Lung (tissue), 12 donors: ENCODE measurements around the gene LUZP1. TPM values are rescaled to one million over a fixed set of nuclear protein-coding genes. Genes with fewer than 3 reads are reported as not detected.

Experiments
- ATAC-seq: fragments of 200-7000 bp; cut with Tn5 transposase; one replicate; pipeline ENCODE4 v1.9.1; 2020; ENCODE audit warnings: moderate number of reproducible peaks; ENCODE audit not compliant: insufficient read depth, low FRiP score
- DNase-seq, 3 donors: peaks; one replicate each; pipeline ENCODE4 v3.0.0-alpha.2; 2013 to 2017
- H3K27ac ChIP-seq, 2 donors: one replicate each; pipeline ENCODE4 v1.5.1; 2013; ENCODE audit warnings: mild to moderate bottlenecking in 2 of 2, moderate library complexity in 2 of 2, control low read depth in 1 of 2, inconsistent platforms in 1 of 2, low read depth in 1 of 2, low read length in 1 of 2
- H3K27me3 ChIP-seq, 3 donors: one replicate each; pipeline ENCODE4 v1.5.1; 2013; ENCODE audit warnings: low read length in 2 of 3; ENCODE audit not compliant: control insufficient read depth in 3 of 3, insufficient read depth in 3 of 3
- H3K36me3 ChIP-seq, 4 donors: one replicate each; pipeline ENCODE4 v1.5.1; 2013; ENCODE audit warnings: low read length in 4 of 4, mild to moderate bottlenecking in 1 of 4, moderate library complexity in 1 of 4; ENCODE audit not compliant: control insufficient read depth in 4 of 4, insufficient read depth in 4 of 4
- H3K4me1 ChIP-seq, 5 donors: one replicate each; pipeline ENCODE4 v1.5.1; 2013; ENCODE audit warnings: low read length in 5 of 5, mild to moderate bottlenecking in 2 of 5, moderate library complexity in 1 of 5; ENCODE audit not compliant: control insufficient read depth in 5 of 5, insufficient read depth in 5 of 5
- H3K4me3 ChIP-seq: one replicate; pipeline ENCODE4 v1.5.1; 2013; ENCODE audit warnings: mild to moderate bottlenecking, control low read depth, moderate library complexity
- H3K9ac ChIP-seq, 2 donors: one replicate each; pipeline ENCODE4 v1.5.1; 2013; ENCODE audit warnings: low read length in 2 of 2, control low read depth in 1 of 2; ENCODE audit not compliant: insufficient read depth in 1 of 2
- H3K9me3 ChIP-seq, 4 donors: one replicate each; pipeline ENCODE4 v1.5.1; 2013; ENCODE audit warnings: low read length in 3 of 4, mild to moderate bottlenecking in 1 of 4, moderate library complexity in 1 of 4; ENCODE audit not compliant: control insufficient read depth in 4 of 4, insufficient read depth in 3 of 4
- WGBS, 2 donors: extraction: QIAGEN DNeasy Blood & Tissue Kit; methylation state at CpG; one replicate each; pipeline ENCODE4 v1.1.7; 2013; 5-methylcytosine and 5-hydroxymethylcytosine counted together
- polyA plus RNA-seq, 2 donors: library from polyadenylated mRNA; stranded (reverse); fragments of 200-250 nt; gene quantifications; one replicate each; pipeline ENCODE4 v1.2.1, GENCODE V29; 2013
- total RNA-seq, 2 donors: library from RNA; depleted of rRNA in 1 of 2; stranded (reverse); fragments of >200 nt in 1 of 2; gene quantifications; one replicate each; pipeline ENCODE4 v1.2.1, GENCODE V29; 2014 to 2021
- TF ChIP-seq, protein P1 (sequence below): IDR thresholded peaks from 2 replicates; pipeline ENCODE4 v1.5.1; 2012; ENCODE audit warnings: mild to moderate bottlenecking; ENCODE audit errors: control extremely low read depth, extremely low read depth
- donor health status: control.
- donor health status: control.
- donor health status: Bipolar disorder and iron deficiency.
- donor health status: healthy.
- donor health status: DM: yes; HTN: yes; CAD: no.

LUZP1 gene
- total and polyA plus RNA-seq, 4 donors, result 4.0 to 27.5 (median 17.7) TPM

DNA sequence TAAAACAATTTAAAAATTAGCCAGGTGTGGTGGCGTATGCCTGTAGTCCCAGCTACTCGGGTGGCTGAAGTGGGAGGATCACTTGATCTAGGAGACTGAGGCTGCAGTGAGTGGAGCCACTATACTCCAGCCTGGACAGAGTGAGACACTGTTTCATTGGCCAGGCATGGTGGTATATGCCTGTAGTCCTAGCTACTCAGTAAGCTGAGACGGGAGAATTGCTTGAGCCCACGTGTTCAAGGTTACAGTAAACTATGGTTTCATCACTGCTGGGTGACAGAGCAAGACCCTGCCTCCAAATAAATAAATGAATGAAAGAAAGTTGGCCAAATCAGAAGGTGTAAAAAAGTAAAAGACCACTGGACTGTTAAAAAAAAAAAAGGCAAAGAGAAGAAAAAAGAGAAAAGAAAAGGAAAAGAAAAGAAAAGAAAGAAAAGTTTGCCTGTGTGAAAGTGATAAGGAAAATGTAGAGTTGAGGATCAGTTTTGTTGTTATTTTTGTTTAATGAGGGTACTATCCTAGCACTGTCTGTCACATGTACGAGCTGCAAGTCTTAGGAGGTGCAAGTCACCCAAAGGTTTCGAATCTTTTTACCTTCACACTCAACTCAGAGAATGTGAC, 52.3 kb downstream of the LUZP1 start:
- no peak overlapping the region for H3K4me3 ChIP-seq

DNA sequence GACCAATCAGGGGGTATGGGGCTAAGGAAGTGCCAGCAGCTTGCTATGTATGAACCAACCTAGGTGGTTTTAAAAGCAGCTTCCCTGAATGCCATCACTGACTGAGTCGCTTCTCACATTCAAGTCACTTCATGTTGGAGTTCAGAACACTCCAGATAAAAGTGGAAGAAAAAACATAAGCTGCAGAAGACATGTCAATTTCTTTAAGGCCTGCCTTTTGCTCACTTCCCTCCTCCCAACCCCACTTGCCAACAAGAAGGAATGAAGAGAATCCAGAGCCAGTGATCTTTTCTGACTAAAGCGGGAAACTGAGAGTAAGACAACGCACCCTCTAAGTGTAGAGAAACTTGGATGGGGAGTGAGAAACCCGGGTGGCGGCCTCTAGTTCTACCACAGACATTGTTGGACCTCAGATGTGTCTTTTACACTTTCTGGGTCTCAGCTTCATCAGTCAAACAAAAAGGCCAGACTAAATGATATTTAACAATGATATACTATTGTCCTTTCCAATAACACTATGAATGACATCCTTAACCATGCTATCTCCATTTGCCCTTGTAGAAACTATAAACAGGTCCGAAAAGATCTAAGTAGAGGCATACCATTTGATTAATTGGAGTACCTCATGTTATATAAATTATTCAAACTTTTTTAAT, 54.1 kb downstream of the LUZP1 start:
- Histone ChIP-seq H3K4me3 (no peak overlapping the region), H3K9me3 (no peaks in the 10 kb centered on the region), H3K36me3 (no peaks in the 10 kb centered on the region), H3K27me3 (no peaks in the 10 kb centered on the region), H3K4me1 (peaks cover 2 to 38% (median 17%) of the 10 kb centered on the region in 5 donors), H3K27ac (peak overlapping the region in 1 of 2 donors; percentile 9), H3K9ac (peak overlapping the region in 1 of 2 donors; percentile 38)
- ATAC-seq, result no peak
- TF ChIP-seq, protein P1, sequence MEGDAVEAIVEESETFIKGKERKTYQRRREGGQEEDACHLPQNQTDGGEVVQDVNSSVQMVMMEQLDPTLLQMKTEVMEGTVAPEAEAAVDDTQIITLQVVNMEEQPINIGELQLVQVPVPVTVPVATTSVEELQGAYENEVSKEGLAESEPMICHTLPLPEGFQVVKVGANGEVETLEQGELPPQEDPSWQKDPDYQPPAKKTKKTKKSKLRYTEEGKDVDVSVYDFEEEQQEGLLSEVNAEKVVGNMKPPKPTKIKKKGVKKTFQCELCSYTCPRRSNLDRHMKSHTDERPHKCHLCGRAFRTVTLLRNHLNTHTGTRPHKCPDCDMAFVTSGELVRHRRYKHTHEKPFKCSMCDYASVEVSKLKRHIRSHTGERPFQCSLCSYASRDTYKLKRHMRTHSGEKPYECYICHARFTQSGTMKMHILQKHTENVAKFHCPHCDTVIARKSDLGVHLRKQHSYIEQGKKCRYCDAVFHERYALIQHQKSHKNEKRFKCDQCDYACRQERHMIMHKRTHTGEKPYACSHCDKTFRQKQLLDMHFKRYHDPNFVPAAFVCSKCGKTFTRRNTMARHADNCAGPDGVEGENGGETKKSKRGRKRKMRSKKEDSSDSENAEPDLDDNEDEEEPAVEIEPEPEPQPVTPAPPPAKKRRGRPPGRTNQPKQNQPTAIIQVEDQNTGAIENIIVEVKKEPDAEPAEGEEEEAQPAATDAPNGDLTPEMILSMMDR, result no peak
- peak in 1 of 3 donors; percentile 31 for DNase-seq
- WGBS, 2 donors, result 70 to 81% methylated on average over 6 of the region's 6 CpGs

More for the DNA sequence above, 52.3 kb downstream of the LUZP1 start:
- Histone ChIP-seq H3K36me3 (no peaks in the 10 kb centered on the region), H3K4me1 (peaks cover 5 to 37% (median 17%) of the 10 kb centered on the region in 5 donors), H3K27me3 (no peaks in the 10 kb centered on the region), H3K9ac (no peak overlapping the region), H3K27ac (no peak overlapping the region), H3K9me3 (no peaks in the 10 kb centered on the region)
- ATAC-seq, result no peak
- TF ChIP-seq, protein P1, result no peak
- 85 to 93% methylated on average over 6 of the region's 6 CpGs for WGBS, 2 donors
- no peak for DNase-seq

DNA sequence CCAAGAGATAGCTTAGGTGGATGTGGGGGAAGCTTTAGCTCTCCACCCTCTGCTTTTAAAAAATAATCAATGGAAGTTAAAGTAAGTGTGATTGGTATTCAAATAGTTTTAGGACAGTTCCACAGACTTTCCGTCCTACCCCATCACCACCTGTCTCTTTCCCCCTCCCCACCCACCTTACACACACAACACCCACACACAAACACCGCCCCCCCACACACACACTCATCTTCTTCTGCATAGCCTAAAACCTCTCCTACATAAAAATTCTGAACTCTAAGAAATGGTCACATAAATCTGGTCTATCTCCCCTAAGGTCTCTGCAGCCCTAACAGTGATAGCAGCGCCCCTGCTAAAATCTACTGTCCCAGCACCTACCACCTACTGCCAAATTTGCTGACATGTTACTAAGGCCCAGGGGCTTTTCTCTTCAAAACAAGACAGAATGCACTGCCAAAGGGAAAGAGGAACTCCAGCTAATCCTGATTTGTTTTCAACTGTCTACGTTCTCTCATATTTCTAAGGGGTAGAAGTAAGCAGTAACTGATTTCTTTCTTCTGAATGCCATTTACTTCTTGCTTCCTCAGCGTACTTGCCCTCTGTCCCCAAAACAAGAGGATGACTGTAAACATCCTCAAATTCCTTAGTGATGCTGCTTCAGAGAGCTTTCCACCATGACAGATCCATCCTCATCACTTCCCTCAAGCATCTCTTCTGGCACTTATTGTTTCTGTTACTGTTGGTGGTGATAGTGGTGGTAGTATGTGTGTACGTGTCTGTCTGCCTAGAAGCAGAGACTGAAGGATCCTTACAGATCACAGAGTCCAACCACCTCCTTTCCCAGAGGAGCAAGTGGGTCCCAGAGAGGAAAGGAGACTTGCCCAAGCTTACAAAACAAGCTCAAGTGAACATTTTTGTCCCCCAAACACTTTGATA, 56.8 kb downstream of the LUZP1 start:
- no peaks in the 10 kb centered on the region for H3K9me3 ChIP-seq
- no peak overlapping the region for H3K9ac ChIP-seq
- TF ChIP-seq, protein P1, result no peak
- H3K4me3 ChIP-seq, result no peak overlapping the region
- H3K36me3 ChIP-seq, result peaks cover 0 to 6% (median 4%) of the 10 kb centered on the region in 4 donors
- no peak overlapping the region for H3K27ac ChIP-seq
- H3K4me1 ChIP-seq, result peaks cover 2 to 29% (median 17%) of the 10 kb centered on the region in 5 donors
- DNase-seq (peak in 1 of 3 donors; percentile 31), ATAC-seq (no peak)
- no peaks in the 10 kb centered on the region for H3K27me3 ChIP-seq
- 68 to 69% methylated on average over 6 of the region's 6 CpGs for WGBS, 2 donors
